Endothelial cell (in vitro differentiated cells): ENCODE results near the gene RAD18. TPM values are rescaled to one million over a fixed set of nuclear protein-coding genes. Genes with fewer than 3 reads are reported as not detected.

Experiments
- DNase-seq: peaks from one replicate; pipeline ENCODE4 v3.0.0; 2021; ENCODE audit warnings: low spot score
- H3K27ac Mint-ChIP-seq: one replicate; pipeline ENCODE4 v1.8.0; 2021; ENCODE audit warnings: mixed read lengths, inconsistent platforms; ENCODE audit not compliant: unreplicated experiment
- H3K27me3 Mint-ChIP-seq: one replicate; pipeline ENCODE4 v1.8.0; 2021; ENCODE audit warnings: mild to moderate bottlenecking, moderate library complexity, mixed read lengths, inconsistent platforms; ENCODE audit not compliant: unreplicated experiment
- H3K36me3 Mint-ChIP-seq: one replicate; pipeline ENCODE4 v1.8.0; 2021; ENCODE audit warnings: mild to moderate bottlenecking, low read depth, mixed read lengths, inconsistent platforms; ENCODE audit not compliant: unreplicated experiment
- H3K4me1 Mint-ChIP-seq: one replicate; pipeline ENCODE4 v1.8.0; 2021; ENCODE audit warnings: mild to moderate bottlenecking, mixed read lengths, inconsistent platforms; ENCODE audit not compliant: unreplicated experiment
- H3K4me3 Mint-ChIP-seq: one replicate; pipeline ENCODE4 v1.8.0; 2021; ENCODE audit warnings: mild to moderate bottlenecking, mixed read lengths, inconsistent platforms; ENCODE audit not compliant: unreplicated experiment
- H3K9me3 Mint-ChIP-seq: one replicate; pipeline ENCODE4 v1.8.0; 2021; ENCODE audit warnings: mixed read lengths, inconsistent platforms; ENCODE audit not compliant: unreplicated experiment
- CTCF ChIP-seq: fragments of 200-600 bp; sonication (generic); IDR thresholded peaks from one replicate; pipeline ENCODE4 v1.5.0; 2021; ENCODE audit warnings: antibody characterized with exemption; ENCODE audit not compliant: unreplicated experiment
- total RNA-seq: library from RNA; stranded (reverse); fragmentation: NEBNext Ultra II Directional; extraction: Animal tissue kit (Norgen Biotek cat#: 25700); gene quantifications from one replicate; pipeline ENCODE4 v1.2.1, GENCODE V29; 2021; ENCODE audit not compliant: unreplicated experiment

The RAD18 gene
- total RNA-seq, 1 donor from 2014 or later = 12.2 TPM

GRCh38 chr3:8968375-8968882 lies 5.2 kb upstream of the RAD18 start:
- H3K27me3 Mint-ChIP-seq = peaks cover 8% of the 10 kb centered on the region

GRCh38 chr3:8967553-8967952 lies 4.3 kb upstream of the RAD18 start:
- no peak for TF ChIP-seq CTCF
- Mint-ChIP-seq H3K27me3 (peaks cover 8% of the 10 kb centered on the region), H3K27ac (no peak overlapping the region), H3K36me3 (no peaks in the 10 kb centered on the region), H3K4me3 (no peak overlapping the region), H3K9me3 (no peaks in the 10 kb centered on the region), H3K4me1 (peaks cover 33% of the 10 kb centered on the region)
- no peak for DNase-seq

More at GRCh38 chr3:8968375-8968882, 5.2 kb upstream of the RAD18 start:
- H3K27ac Mint-ChIP-seq = no peak overlapping the region
- peaks cover 26% of the 10 kb centered on the region for H3K4me1 Mint-ChIP-seq
- DNase-seq = no peak
- no peak overlapping the region for H3K4me3 Mint-ChIP-seq
- no peaks in the 10 kb centered on the region for H3K36me3 Mint-ChIP-seq
- H3K9me3 Mint-ChIP-seq = no peaks in the 10 kb centered on the region
- TF ChIP-seq CTCF = no peak

GRCh38 chr3:8966820-8967348 lies 3.6 kb upstream of the RAD18 start:
- peaks cover 34% of the 10 kb centered on the region for H3K4me1 Mint-ChIP-seq
- peaks cover 8% of the 10 kb centered on the region for H3K27me3 Mint-ChIP-seq
- no peak for TF ChIP-seq CTCF
- DNase-seq = no peak
- no peaks in the 10 kb centered on the region for H3K9me3 Mint-ChIP-seq
- no peaks in the 10 kb centered on the region for H3K36me3 Mint-ChIP-seq
- no peak overlapping the region for H3K4me3 Mint-ChIP-seq
- no peak overlapping the region for H3K27ac Mint-ChIP-seq

GRCh38 chr3:8966150-8966819 lies 3.0 kb upstream of the RAD18 start:
- no peak for DNase-seq
- no peak for TF ChIP-seq CTCF
- Mint-ChIP-seq H3K4me1 (peaks cover 36% of the 10 kb centered on the region), H3K36me3 (no peaks in the 10 kb centered on the region), H3K4me3 (no peak overlapping the region), H3K27me3 (peaks cover 8% of the 10 kb centered on the region), H3K27ac (peak overlapping the region; percentile 76), H3K9me3 (no peaks in the 10 kb centered on the region)
